ENCODE measurements around the gene REPS1. TPM values are rescaled to one million over a fixed set of nuclear protein-coding genes. Genes with fewer than 3 reads are reported as not detected.
A peak's percentile ranks its signal among the peaks of the same experiment; 100 is the strongest.

The REPS1 gene
- total and polyA plus RNA-seq, 4 donors, result 13.5 to 68.2 (median 25.9) TPM

DNA sequence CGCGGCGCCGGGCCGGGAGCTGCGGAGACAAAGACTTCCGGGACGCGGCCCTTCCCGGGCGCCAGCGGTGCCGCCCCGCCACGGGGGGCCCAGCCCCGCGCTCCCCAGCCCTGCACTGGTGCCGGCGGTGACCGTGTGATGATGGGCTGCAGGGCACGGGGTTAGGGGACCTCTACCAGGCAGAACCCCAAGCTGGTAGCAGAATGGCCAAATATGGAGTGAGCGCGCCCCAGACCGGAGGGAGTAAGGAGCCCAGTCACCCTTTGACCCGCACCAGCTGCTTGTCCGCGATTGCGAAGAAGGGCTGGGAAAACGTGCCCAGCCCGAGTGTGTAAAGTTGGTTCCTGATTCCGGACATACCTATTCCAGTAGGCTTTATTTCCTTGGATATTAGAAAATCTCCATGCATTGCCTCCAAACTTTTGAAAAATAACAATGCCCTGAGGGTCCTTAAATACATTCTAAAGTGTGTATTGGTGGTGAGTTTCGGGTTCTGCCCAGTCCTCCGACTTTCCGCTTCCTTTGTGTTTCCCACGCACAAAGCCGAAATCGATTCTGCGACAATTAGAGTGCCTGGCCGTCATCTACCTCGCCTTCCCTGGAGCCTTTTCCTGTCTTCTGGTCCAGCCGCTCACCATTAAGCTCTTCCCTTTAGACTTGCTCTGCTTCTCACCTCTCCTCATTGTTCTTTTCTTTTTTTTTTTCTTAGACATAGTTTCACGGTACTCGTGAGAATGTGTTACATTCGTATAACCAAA lies 41.6 kb upstream of the REPS1 start:
- Histone ChIP-seq H3K36me3 (ENCODE audit: control insufficient read depth in 4 of 4, insufficient read depth in 4 of 4, low read length in 4 of 4) (peaks cover 0 to 2% (median 0%) of the 10 kb centered on the region in 4 donors), H3K9me3 (ENCODE audit: control insufficient read depth in 4 of 4, insufficient read depth in 3 of 4, low read length in 3 of 4) (no peaks in the 10 kb centered on the region), H3K9ac (ENCODE audit: insufficient read depth in 1 of 2, low read length in 2 of 2) (peak overlapping the region; percentile 74 to 81), H3K27me3 (ENCODE audit: control insufficient read depth in 3 of 3, insufficient read depth in 3 of 3, low read length in 2 of 3) (no peaks in the 10 kb centered on the region), H3K4me1 (ENCODE audit: control insufficient read depth in 5 of 5, insufficient read depth in 5 of 5, low read length in 5 of 5) (peaks cover 0 to 15% (median 5%) of the 10 kb centered on the region in 5 donors), H3K4me3 (peak overlapping the region; percentile 78), H3K27ac (ENCODE audit: low read depth in 1 of 2, low read length in 1 of 2) (peak overlapping the region; percentile 82 to 83)
- TF ChIP-seq, protein P1, sequence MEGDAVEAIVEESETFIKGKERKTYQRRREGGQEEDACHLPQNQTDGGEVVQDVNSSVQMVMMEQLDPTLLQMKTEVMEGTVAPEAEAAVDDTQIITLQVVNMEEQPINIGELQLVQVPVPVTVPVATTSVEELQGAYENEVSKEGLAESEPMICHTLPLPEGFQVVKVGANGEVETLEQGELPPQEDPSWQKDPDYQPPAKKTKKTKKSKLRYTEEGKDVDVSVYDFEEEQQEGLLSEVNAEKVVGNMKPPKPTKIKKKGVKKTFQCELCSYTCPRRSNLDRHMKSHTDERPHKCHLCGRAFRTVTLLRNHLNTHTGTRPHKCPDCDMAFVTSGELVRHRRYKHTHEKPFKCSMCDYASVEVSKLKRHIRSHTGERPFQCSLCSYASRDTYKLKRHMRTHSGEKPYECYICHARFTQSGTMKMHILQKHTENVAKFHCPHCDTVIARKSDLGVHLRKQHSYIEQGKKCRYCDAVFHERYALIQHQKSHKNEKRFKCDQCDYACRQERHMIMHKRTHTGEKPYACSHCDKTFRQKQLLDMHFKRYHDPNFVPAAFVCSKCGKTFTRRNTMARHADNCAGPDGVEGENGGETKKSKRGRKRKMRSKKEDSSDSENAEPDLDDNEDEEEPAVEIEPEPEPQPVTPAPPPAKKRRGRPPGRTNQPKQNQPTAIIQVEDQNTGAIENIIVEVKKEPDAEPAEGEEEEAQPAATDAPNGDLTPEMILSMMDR (IDR thresholded peaks at IDR 0.05; ENCODE audit: control extremely low read depth, extremely low read depth), result no peak
- 2 to 6% methylated on average over 44 of the region's 44 CpGs for WGBS, 2 donors
- ATAC-seq (ENCODE audit: insufficient read depth, low FRiP score), result peak; percentile 49
- DNase-seq, result peak; percentile 79 to 83 (median 79)

DNA sequence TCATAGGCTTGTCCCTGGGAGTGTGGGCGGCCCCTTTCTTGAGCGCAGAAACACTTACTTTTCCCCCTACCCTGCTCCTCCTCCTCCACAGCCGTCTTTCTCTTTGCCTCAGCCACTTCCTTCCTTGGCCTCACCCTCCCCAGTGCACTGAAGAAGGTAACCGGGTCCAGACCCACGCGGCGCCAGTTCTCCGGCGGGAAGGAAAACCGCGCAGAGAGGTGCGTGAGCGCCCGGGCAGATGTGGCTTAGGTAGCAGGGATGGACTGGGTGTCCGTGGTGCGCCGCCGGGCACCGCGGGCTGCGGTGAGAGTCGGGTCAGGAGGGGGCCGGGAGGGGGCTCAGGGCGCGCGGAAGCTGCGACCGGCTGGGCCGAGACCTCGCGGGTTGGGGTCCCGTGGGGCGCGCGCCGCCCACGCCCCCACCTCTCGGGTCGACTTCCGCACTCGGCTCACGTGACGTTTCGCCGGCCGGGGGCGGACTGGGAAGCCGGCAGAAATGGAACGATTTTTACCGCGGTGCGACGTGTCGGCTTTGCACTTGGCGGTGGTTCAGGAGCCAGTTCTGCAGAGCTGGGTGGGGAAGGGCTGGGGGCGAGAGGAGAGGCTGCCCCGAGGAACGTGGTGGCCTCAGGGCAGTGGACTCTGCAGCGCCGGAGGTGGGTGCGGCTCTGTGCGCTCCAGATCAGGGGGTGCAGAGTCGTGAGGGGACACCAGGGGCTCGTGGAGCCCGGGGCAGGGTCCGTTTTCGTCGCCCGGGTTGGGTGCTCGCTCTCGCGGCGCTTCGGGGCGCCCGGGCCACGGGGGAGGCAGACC lies 40.8 kb upstream of the REPS1 start, which contains the start of gene ABRACL:
TSS of gene ABRACL (plus strand) at position 88 of the 812 bp plus-strand sequence. CDS start 5,416 bp downstream, outside the sequence.
- H3K4me3 ChIP-seq, result peak within 1 kb of the TSS; percentile 78
- TF ChIP-seq, protein P1 (IDR thresholded peaks at IDR 0.05; ENCODE audit: control extremely low read depth, extremely low read depth), result no peak
- H3K27ac ChIP-seq (ENCODE audit: low read depth in 1 of 2, low read length in 1 of 2), result peak within 1 kb of the TSS; percentile 82 to 83
- H3K9me3 ChIP-seq (ENCODE audit: control insufficient read depth in 4 of 4, insufficient read depth in 3 of 4, low read length in 3 of 4), result no peaks in the 10 kb centered on the region
- peak; percentile 83 for ATAC-seq (ENCODE audit: insufficient read depth, low FRiP score)
- peaks cover 0 to 15% (median 5%) of the 10 kb centered on the region in 5 donors for H3K4me1 ChIP-seq (ENCODE audit: control insufficient read depth in 5 of 5, insufficient read depth in 5 of 5, low read length in 5 of 5)
- 1% methylated on average over 57 to 77 of the region's 77 CpGs for whole genome bisulfite sequencing, 2 donors
- H3K27me3 ChIP-seq (ENCODE audit: control insufficient read depth in 3 of 3, insufficient read depth in 3 of 3, low read length in 2 of 3), result no peaks in the 10 kb centered on the region
- DNase-seq, result peak; percentile 73 to 78 (median 75)
- no peaks in the 10 kb centered on the region for H3K36me3 ChIP-seq (ENCODE audit: control insufficient read depth in 4 of 4, insufficient read depth in 4 of 4, low read length in 4 of 4)
- peak within 1 kb of the TSS; percentile 74 to 81 for H3K9ac ChIP-seq (ENCODE audit: insufficient read depth in 1 of 2, low read length in 2 of 2)

DNA sequence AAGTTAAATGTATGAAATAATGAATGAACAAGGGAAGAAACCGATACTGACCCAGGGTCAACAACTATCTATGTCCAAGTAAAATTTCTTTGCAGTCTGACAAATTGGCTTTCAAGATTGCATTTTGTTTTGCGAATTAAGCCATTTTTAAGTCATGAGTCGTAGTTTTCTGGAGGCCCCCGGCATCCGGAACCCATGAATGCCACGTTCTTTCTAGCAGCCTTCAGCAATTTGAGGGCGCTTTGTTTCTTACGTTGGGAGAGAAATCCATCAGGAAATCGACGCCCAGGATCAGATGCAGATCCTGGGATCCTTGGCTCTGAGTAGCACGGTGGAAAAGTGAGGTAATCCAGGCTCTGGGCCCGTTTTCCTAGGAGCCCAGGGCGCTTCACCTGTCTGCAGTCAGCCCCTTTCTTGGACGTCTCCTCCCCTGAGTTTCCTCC lies 40.2 kb upstream of the REPS1 start:
- TF ChIP-seq, protein P1 (IDR thresholded peaks at IDR 0.05; ENCODE audit: control extremely low read depth, extremely low read depth), result no peak
- Histone ChIP-seq H3K9ac (ENCODE audit: insufficient read depth in 1 of 2, low read length in 2 of 2) (peak overlapping the region in 1 of 2 donors; percentile 58), H3K27me3 (ENCODE audit: control insufficient read depth in 3 of 3, insufficient read depth in 3 of 3, low read length in 2 of 3) (no peaks in the 10 kb centered on the region), H3K4me3 (peak overlapping the region; percentile 78), H3K36me3 (ENCODE audit: control insufficient read depth in 4 of 4, insufficient read depth in 4 of 4, low read length in 4 of 4) (no peaks in the 10 kb centered on the region), H3K4me1 (ENCODE audit: control insufficient read depth in 5 of 5, insufficient read depth in 5 of 5, low read length in 5 of 5) (peaks cover 0 to 15% (median 5%) of the 10 kb centered on the region in 5 donors), H3K27ac (ENCODE audit: low read depth in 1 of 2, low read length in 1 of 2) (peak overlapping the region; percentile 82 to 83), H3K9me3 (ENCODE audit: control insufficient read depth in 4 of 4, insufficient read depth in 3 of 4, low read length in 3 of 4) (no peaks in the 10 kb centered on the region)
- 2 to 3% methylated on average over 14 of the region's 14 CpGs for WGBS, 2 donors
- DNase-seq, result no peak
- peak; percentile 8 for ATAC-seq (ENCODE audit: insufficient read depth, low FRiP score)
